ENCODE results near the gene GOLGA6L7. TPM values are rescaled to one million over a fixed set of nuclear protein-coding genes. Genes with fewer than 3 reads are reported as not detected.

Gene GOLGA6L7
- total and polyA plus RNA-seq, 2 of the 8 experiments (the other 6 are each of a cell fraction or from before 2014, with no cell fraction given): not detected

- TF ChIP-seq POU5F1 (IDR thresholded peaks at IDR 0.05; ENCODE audit: low read depth, low read length): no peak
Observed at GRCh38 chr15:28881170-28881569, 32.7 kb upstream of the GOLGA6L7 start (continued).
